Liver (tissue), 9 donors: ENCODE measurements around the gene ULBP3. TPM values are rescaled to one million over a fixed set of nuclear protein-coding genes. Genes with fewer than 3 reads are reported as not detected.

Experiments used
- DNase-seq: peaks from one replicate; pipeline ENCODE4 v3.0.0-alpha.2; 2017; ENCODE audit warnings: low spot score
- H3K27ac ChIP-seq, 2 donors: one replicate each; pipeline ENCODE4 v1.7.0; 2013; ENCODE audit warnings: inconsistent platforms in 2 of 2, low read length in 2 of 2, control low read depth in 1 of 2, low read depth in 1 of 2, mild to moderate bottlenecking in 1 of 2
- H3K27me3 ChIP-seq, 4 donors: one replicate each; pipeline versions ENCODE4 v1.6.1 to v1.7.0; 2013; ENCODE audit warnings: low read length in 3 of 4, inconsistent platforms in 1 of 4, mild to moderate bottlenecking in 1 of 4, moderate library complexity in 1 of 4; ENCODE audit not compliant: control insufficient read depth in 4 of 4, insufficient read depth in 4 of 4
- H3K36me3 ChIP-seq, 4 donors: one replicate each; pipeline versions ENCODE4 v1.6.1 to v1.7.0; 2013; ENCODE audit warnings: low read length in 3 of 4, mild to moderate bottlenecking in 3 of 4, low read depth in 1 of 4, moderate library complexity in 1 of 4; ENCODE audit not compliant: control insufficient read depth in 4 of 4, insufficient read depth in 3 of 4
- H3K4me1 ChIP-seq, 4 donors: one replicate each; pipeline versions ENCODE4 v1.6.1 to v1.7.0; 2013; ENCODE audit warnings: low read length in 3 of 4, mild to moderate bottlenecking in 3 of 4, moderate library complexity in 1 of 4; ENCODE audit not compliant: control insufficient read depth in 4 of 4, insufficient read depth in 4 of 4
- H3K4me3 ChIP-seq, 3 donors: one replicate each; pipeline versions ENCODE4 v1.6.1 to v1.7.0; 2013; ENCODE audit warnings: low read length in 3 of 3, control low read depth in 1 of 3, low read depth in 1 of 3, mild to moderate bottlenecking in 1 of 3
- H3K9ac ChIP-seq, 2 donors: one replicate each; pipeline ENCODE4 v1.7.0; 2013; ENCODE audit warnings: low read length in 2 of 2, mild to moderate bottlenecking in 2 of 2, moderate library complexity in 2 of 2, control low read depth in 1 of 2, low read depth in 1 of 2
- H3K9me3 ChIP-seq, 4 donors: one replicate each; pipeline versions ENCODE4 v1.6.1 to v1.7.0; 2013; ENCODE audit warnings: low read length in 3 of 4; ENCODE audit not compliant: control insufficient read depth in 4 of 4
- EGR1 ChIP-seq, 2 donors: IDR thresholded peaks; 2 replicates each; pipeline ENCODE4 v1.6.1; 2016 to 2018; ENCODE audit warnings: antibody characterized with exemption in 2 of 2, low read depth in 2 of 2
- FOXA1 ChIP-seq: IDR thresholded peaks from 2 replicates; pipeline ENCODE4 v1.6.1; 2016; ENCODE audit warnings: antibody characterized with exemption
- GABPA ChIP-seq, 2 donors: IDR thresholded peaks in 1 of 2; conservative IDR thresholded peaks in 1 of 2; 2 replicates each; pipeline ENCODE4 v1.6.1; 2016; ENCODE audit warnings: antibody characterized with exemption in 2 of 2, mild to moderate bottlenecking in 1 of 2, moderate library complexity in 1 of 2
- RXRA ChIP-seq, 2 donors: IDR thresholded peaks; 2 replicates each; pipeline ENCODE4 v1.6.1; 2017 to 2018; ENCODE audit warnings: antibody characterized with exemption in 2 of 2, mild to moderate bottlenecking in 1 of 2
- SP1 ChIP-seq: IDR thresholded peaks from 2 replicates; pipeline ENCODE4 v1.6.1; 2018; ENCODE audit warnings: antibody characterized with exemption, mild to moderate bottlenecking
- YY1 ChIP-seq: IDR thresholded peaks from 2 replicates; pipeline ENCODE4 v1.6.1; 2016; ENCODE audit warnings: antibody characterized with exemption, mild to moderate bottlenecking
- WGBS: extraction: QIAGEN DNeasy Blood & Tissue Kit; methylation state at CpG from one replicate; pipeline ENCODE4 v1.1.7; 2013; 5-methylcytosine and 5-hydroxymethylcytosine counted together
- polyA plus RNA-seq, 2 donors: library from polyadenylated mRNA; stranded (reverse) in 1 of 2; unstranded in 1 of 2; fragments of 200-250 nt in 1 of 2; fragments of >200 nt in 1 of 2; fragmentation: Nextera tagmentation in 1 of 2; extraction: Ambion mirVana in 1 of 2; gene quantifications; one replicate each; pipeline versions ENCODE4 v1.2.1 to v1.2.3, GENCODE V29; 2013 to 2015
- total RNA-seq, 2 donors: library from RNA; depleted of rRNA; stranded (reverse); fragments of >200 nt; gene quantifications; one replicate each; pipeline ENCODE4 v1.2.3, GENCODE V29; 2014
- TF ChIP-seq, protein P1 (sequence below): IDR thresholded peaks from 2 replicates; pipeline ENCODE4 v1.6.1; 2016; ENCODE audit warnings: antibody characterized with exemption, mild to moderate bottlenecking
- TF ChIP-seq, protein P2 (sequence below): fragments of 150-350 bp; IDR thresholded peaks from 2 replicates; pipeline ENCODE4 v1.5.1; 2017; ENCODE audit warnings: improper control_type of control experiment, low read depth, low read length; ENCODE audit not compliant: missing input control
- TF ChIP-seq, protein P3 (sequence below): IDR thresholded peaks from 2 replicates; pipeline ENCODE4 v1.6.1; 2016; ENCODE audit warnings: antibody characterized with exemption
- TF ChIP-seq, protein P4 (sequence below): IDR thresholded peaks from 2 replicates; pipeline ENCODE4 v1.6.1; 2016; ENCODE audit warnings: antibody characterized with exemption
- donor health status: healthy.
- donor health status: healthy.
- donor health status: healthy.
- donor health status: healthy.
- donor health status: healthy.

Gene ULBP3
- total and polyA plus RNA-seq, 4 donors: 0.88 to 2.3 (median 0.92) TPM; not detected in 1

DNA sequence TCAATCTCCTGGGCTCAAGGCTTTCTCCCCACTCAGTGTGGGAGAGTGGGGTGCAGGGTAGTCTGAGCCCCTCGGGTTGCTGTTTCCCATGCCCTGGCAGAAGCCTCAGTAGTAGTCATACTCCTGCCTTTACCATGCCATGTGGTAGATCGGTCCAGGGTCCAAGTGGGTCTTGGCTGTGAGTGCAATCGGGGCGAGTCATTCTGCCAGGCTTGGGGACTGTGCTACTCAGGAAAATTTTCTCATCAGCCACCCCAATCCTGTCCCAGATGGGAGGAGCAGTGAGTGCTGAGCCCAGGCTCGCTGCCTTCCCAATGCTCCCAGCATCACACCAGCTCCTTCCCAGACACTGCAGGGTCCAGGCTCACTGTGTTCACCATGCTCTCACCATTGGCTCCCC, 32.8 kb downstream of the ULBP3 start:
- Histone ChIP-seq H3K4me3 (no peak overlapping the region), H3K4me1 (peaks cover 0 to 9% (median 7%) of the 10 kb centered on the region in 4 donors), H3K9me3 (no peaks in the 10 kb centered on the region), H3K9ac (no peak overlapping the region), H3K27me3 (peaks cover 0 to 25% (median 9%) of the 10 kb centered on the region in 4 donors), H3K36me3 (no peaks in the 10 kb centered on the region), H3K27ac (no peak overlapping the region)
- no peak for TF ChIP-seq EGR1 (IDR thresholded peaks at IDR 0.05; ENCODE audit: low read depth in 2 of 2)
- no peak for TF ChIP-seq GABPA (IDR thresholded peaks at IDR 0.05 in 1 of 2, conservative IDR thresholded peaks at IDR 0.05 in 1 of 2)
- no peak for TF ChIP-seq SP1
- TF ChIP-seq, protein P1, sequence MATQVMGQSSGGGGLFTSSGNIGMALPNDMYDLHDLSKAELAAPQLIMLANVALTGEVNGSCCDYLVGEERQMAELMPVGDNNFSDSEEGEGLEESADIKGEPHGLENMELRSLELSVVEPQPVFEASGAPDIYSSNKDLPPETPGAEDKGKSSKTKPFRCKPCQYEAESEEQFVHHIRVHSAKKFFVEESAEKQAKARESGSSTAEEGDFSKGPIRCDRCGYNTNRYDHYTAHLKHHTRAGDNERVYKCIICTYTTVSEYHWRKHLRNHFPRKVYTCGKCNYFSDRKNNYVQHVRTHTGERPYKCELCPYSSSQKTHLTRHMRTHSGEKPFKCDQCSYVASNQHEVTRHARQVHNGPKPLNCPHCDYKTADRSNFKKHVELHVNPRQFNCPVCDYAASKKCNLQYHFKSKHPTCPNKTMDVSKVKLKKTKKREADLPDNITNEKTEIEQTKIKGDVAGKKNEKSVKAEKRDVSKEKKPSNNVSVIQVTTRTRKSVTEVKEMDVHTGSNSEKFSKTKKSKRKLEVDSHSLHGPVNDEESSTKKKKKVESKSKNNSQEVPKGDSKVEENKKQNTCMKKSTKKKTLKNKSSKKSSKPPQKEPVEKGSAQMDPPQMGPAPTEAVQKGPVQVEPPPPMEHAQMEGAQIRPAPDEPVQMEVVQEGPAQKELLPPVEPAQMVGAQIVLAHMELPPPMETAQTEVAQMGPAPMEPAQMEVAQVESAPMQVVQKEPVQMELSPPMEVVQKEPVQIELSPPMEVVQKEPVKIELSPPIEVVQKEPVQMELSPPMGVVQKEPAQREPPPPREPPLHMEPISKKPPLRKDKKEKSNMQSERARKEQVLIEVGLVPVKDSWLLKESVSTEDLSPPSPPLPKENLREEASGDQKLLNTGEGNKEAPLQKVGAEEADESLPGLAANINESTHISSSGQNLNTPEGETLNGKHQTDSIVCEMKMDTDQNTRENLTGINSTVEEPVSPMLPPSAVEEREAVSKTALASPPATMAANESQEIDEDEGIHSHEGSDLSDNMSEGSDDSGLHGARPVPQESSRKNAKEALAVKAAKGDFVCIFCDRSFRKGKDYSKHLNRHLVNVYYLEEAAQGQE: no peak
- WGBS: 74% methylated on average over 5 of the region's 5 CpGs
- DNase-seq: no peak

DNA sequence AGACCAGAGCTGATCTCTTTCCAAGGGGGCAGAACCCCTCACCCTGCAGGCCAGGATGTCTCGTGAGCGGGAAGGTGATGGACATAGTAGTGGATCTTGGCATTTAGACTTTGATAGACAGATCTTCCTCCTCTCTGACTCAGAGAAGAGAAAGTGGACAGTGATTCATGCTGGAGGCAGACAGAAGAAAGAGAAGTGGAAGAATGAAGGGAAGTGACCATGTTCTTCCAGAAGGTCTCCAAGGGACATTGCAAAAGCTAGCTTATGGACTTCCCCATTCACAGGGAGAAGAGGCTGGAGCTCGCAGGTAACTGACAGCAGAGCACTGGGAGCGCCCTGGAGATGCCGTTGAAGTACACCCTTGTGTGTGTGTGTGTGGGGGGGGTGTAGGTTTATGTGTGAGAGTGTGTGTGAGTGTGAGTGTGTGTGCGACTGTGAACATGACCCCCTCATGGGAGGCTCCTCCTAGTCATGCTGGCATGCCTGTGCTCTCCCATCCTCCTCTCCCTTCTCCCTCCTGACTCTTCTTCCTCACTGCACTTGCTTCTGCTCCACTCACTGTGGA, 35.6 kb downstream of the ULBP3 start:
- no peak overlapping the region for H3K4me3 ChIP-seq
- no peak overlapping the region for H3K9ac ChIP-seq
- H3K27ac ChIP-seq: no peak overlapping the region
- TF ChIP-seq YY1 (no peak), GABPA (IDR thresholded peaks at IDR 0.05 in 1 of 2, conservative IDR thresholded peaks at IDR 0.05 in 1 of 2) (no peak), FOXA1 (no peak)
- TF ChIP-seq, protein P2, sequence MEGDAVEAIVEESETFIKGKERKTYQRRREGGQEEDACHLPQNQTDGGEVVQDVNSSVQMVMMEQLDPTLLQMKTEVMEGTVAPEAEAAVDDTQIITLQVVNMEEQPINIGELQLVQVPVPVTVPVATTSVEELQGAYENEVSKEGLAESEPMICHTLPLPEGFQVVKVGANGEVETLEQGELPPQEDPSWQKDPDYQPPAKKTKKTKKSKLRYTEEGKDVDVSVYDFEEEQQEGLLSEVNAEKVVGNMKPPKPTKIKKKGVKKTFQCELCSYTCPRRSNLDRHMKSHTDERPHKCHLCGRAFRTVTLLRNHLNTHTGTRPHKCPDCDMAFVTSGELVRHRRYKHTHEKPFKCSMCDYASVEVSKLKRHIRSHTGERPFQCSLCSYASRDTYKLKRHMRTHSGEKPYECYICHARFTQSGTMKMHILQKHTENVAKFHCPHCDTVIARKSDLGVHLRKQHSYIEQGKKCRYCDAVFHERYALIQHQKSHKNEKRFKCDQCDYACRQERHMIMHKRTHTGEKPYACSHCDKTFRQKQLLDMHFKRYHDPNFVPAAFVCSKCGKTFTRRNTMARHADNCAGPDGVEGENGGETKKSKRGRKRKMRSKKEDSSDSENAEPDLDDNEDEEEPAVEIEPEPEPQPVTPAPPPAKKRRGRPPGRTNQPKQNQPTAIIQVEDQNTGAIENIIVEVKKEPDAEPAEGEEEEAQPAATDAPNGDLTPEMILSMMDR: no peak
- TF ChIP-seq, protein P3, sequence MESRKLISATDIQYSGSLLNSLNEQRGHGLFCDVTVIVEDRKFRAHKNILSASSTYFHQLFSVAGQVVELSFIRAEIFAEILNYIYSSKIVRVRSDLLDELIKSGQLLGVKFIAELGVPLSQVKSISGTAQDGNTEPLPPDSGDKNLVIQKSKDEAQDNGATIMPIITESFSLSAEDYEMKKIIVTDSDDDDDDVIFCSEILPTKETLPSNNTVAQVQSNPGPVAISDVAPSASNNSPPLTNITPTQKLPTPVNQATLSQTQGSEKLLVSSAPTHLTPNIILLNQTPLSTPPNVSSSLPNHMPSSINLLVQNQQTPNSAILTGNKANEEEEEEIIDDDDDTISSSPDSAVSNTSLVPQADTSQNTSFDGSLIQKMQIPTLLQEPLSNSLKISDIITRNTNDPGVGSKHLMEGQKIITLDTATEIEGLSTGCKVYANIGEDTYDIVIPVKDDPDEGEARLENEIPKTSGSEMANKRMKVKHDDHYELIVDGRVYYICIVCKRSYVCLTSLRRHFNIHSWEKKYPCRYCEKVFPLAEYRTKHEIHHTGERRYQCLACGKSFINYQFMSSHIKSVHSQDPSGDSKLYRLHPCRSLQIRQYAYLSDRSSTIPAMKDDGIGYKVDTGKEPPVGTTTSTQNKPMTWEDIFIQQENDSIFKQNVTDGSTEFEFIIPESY: no peak
- no peaks in the 10 kb centered on the region for H3K36me3 ChIP-seq
- peaks cover 0 to 9% (median 6%) of the 10 kb centered on the region in 4 donors for H3K4me1 ChIP-seq
- DNase-seq: no peak
- no peaks in the 10 kb centered on the region for H3K9me3 ChIP-seq
- 87% methylated on average over 6 of the region's 6 CpGs for WGBS
- peaks cover 0 to 18% (median 8%) of the 10 kb centered on the region in 4 donors for H3K27me3 ChIP-seq

DNA sequence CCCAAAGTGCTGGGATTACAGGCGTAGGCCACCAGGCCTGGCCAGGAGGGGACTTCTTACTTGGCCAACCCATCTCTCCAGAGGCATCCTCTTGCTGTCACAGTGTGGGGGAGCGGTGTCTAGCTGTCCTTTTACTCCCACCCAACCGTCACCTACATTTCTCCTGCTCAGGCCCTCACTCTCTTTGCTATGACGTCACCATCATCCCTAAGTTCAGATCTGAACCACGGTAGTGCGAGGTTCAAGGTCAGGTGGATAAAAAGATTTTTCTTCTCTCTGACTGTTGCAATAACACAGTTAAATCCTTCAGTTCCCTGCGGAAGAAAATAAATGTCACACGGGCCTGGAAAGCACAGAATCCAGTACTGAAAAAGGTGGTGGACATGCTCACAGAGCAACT, 36.3 kb downstream of the ULBP3 start:
- 73% methylated on average over 8 of the region's 8 CpGs for WGBS
- Histone ChIP-seq H3K4me3 (no peak overlapping the region), H3K27me3 (peaks cover 0 to 15% (median 7%) of the 10 kb centered on the region in 4 donors), H3K4me1 (peaks cover 0 to 4% (median 2%) of the 10 kb centered on the region in 4 donors), H3K36me3 (no peaks in the 10 kb centered on the region), H3K9ac (no peak overlapping the region), H3K9me3 (no peaks in the 10 kb centered on the region), H3K27ac (no peak overlapping the region)
- no peak for DNase-seq
- TF ChIP-seq RXRA (IDR thresholded peaks at IDR 0.05): no peak
- TF ChIP-seq, protein P3: no peak
- TF ChIP-seq, protein P1: no peak
- TF ChIP-seq, protein P4, sequence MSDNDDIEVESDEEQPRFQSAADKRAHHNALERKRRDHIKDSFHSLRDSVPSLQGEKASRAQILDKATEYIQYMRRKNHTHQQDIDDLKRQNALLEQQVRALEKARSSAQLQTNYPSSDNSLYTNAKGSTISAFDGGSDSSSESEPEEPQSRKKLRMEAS: no peak
